ENCODE measurements around the gene GRHL3. TPM values are rescaled to one million over a fixed set of nuclear protein-coding genes. Genes with fewer than 3 reads are reported as not detected.

The GRHL3 gene
- total RNA-seq, 1 experiment from 2014 or later: 8.9 TPM

- no peak for DNase-seq (ENCODE audit: unreplicated experiment)
- intact Hi-C loops (cut with micrococcal nuclease): loop anchor here (2.0 to 5.0 kb wide), 2 partner anchors 25 to 38 kb away; no protein-coding TSS in a partner anchor
- Mint-ChIP-seq H3K4me1 (ENCODE audit: insufficient read depth, unreplicated experiment) (peaks cover 73% of the 10 kb centered on the region), H3K27me3 (ENCODE audit: insufficient read depth, unreplicated experiment) (no peaks in the 10 kb centered on the region), H3K36me3 (ENCODE audit: insufficient read depth, unreplicated experiment) (no peaks in the 10 kb centered on the region), H3K9me3 (ENCODE audit: unreplicated experiment) (no peaks in the 10 kb centered on the region), H3K27ac (ENCODE audit: low read depth, unreplicated experiment) (peak overlapping the region; percentile 90), H3K4me3 (ENCODE audit: unreplicated experiment) (peak overlapping the region; percentile 74)
- TF ChIP-seq, protein P1, sequence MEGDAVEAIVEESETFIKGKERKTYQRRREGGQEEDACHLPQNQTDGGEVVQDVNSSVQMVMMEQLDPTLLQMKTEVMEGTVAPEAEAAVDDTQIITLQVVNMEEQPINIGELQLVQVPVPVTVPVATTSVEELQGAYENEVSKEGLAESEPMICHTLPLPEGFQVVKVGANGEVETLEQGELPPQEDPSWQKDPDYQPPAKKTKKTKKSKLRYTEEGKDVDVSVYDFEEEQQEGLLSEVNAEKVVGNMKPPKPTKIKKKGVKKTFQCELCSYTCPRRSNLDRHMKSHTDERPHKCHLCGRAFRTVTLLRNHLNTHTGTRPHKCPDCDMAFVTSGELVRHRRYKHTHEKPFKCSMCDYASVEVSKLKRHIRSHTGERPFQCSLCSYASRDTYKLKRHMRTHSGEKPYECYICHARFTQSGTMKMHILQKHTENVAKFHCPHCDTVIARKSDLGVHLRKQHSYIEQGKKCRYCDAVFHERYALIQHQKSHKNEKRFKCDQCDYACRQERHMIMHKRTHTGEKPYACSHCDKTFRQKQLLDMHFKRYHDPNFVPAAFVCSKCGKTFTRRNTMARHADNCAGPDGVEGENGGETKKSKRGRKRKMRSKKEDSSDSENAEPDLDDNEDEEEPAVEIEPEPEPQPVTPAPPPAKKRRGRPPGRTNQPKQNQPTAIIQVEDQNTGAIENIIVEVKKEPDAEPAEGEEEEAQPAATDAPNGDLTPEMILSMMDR (IDR thresholded peaks at IDR 0.05; ENCODE audit: unreplicated experiment): no peak
- CTCF ChIA-PET: interaction anchor here (0.6 to 7.7 kb wide), 8 partner anchors 26 to 365 kb away, joined by 3 to 77 read pairs (median 4); no protein-coding TSS in a partner anchor
- POLR2A ChIA-PET: interaction anchor here (0.9 to 12.4 kb wide), 22 partner anchors 10 to 360 kb away, joined by 3 to 400 read pairs (median 10); partner anchors contain the start of genes NIPAL3 and PNRC2
- BruUV-seq (replicated peaks): TSS peak; percentile 52
These were observed 805 bp downstream of the GRHL3 start for GRCh38 chr1:24319962-24320361.

DNA sequence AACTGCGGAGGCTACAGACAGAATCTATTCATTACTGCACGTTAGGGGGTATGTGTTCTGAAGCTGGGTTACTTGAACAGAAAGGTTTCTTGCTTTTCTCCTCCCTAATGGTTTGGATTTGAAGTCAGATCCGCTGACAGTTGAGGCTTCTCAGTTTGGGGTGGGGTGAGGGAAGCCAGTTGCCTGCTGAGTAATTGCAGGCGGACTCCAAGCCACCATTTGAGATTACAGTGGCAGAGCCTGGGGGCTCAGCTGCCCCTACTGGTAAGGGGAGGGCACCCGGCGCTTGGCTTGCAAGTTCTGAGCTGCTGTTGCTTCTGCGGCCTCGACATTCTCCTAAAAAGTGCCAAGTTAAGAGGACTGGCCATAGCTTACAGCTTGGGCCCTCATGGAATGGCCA is 2.0 kb downstream of the GRHL3 start:
- peaks cover 66% of the 10 kb centered on the region for H3K4me1 Mint-ChIP-seq (ENCODE audit: insufficient read depth, unreplicated experiment)
- peak; percentile 49 for DNase-seq (ENCODE audit: unreplicated experiment)
- intact Hi-C loops (cut with micrococcal nuclease): loop anchor here (1.0 to 2.0 kb wide), 2 partner anchors 26 to 69 kb away; no protein-coding TSS in a partner anchor
- ChIA-PET POLR2A (interaction anchor here (0.7 to 12.4 kb wide), 26 partner anchors 10 to 201 kb away, joined by 3 to 400 read pairs (median 10); partner anchors contain the start of genes NIPAL3 and STPG1), CTCF (interaction anchor here (0.5 to 7.7 kb wide), 13 partner anchors 10 to 312 kb away, joined by 3 to 77 read pairs (median 4); no protein-coding TSS in a partner anchor)
- no peaks in the 10 kb centered on the region for H3K36me3 Mint-ChIP-seq (ENCODE audit: insufficient read depth, unreplicated experiment)
- H3K27me3 Mint-ChIP-seq (ENCODE audit: insufficient read depth, unreplicated experiment): no peaks in the 10 kb centered on the region
- peak overlapping the region; percentile 74 for H3K4me3 Mint-ChIP-seq (ENCODE audit: unreplicated experiment)
- no peaks in the 10 kb centered on the region for H3K9me3 Mint-ChIP-seq (ENCODE audit: unreplicated experiment)
- peak overlapping the region; percentile 87 for H3K27ac Mint-ChIP-seq (ENCODE audit: low read depth, unreplicated experiment)
- TF ChIP-seq, protein P1 (IDR thresholded peaks at IDR 0.05; ENCODE audit: unreplicated experiment): no peak
- no TSS peak for BruUV-seq (replicated peaks)

- peak; percentile 95 for DNase-seq (ENCODE audit: unreplicated experiment)
- TF ChIP-seq, protein P1 (IDR thresholded peaks at IDR 0.05; ENCODE audit: unreplicated experiment): no peak
- no peaks in the 10 kb centered on the region for H3K36me3 Mint-ChIP-seq (ENCODE audit: insufficient read depth, unreplicated experiment)
- ChIA-PET CTCF (interaction anchor here (0.5 to 7.7 kb wide), 14 partner anchors 9 to 311 kb away, joined by 3 to 77 read pairs (median 4); no protein-coding TSS in a partner anchor), POLR2A (interaction anchor here (0.6 to 12.4 kb wide), 34 partner anchors 9 to 318 kb away, joined by 3 to 400 read pairs (median 4); partner anchors contain the start of genes NIPAL3 and STPG1)
- no peaks in the 10 kb centered on the region for H3K9me3 Mint-ChIP-seq (ENCODE audit: unreplicated experiment)
- peak overlapping the region; percentile 87 for H3K27ac Mint-ChIP-seq (ENCODE audit: low read depth, unreplicated experiment)
- no TSS peak for BruUV-seq (replicated peaks)
- peaks cover 64% of the 10 kb centered on the region for H3K4me1 Mint-ChIP-seq (ENCODE audit: insufficient read depth, unreplicated experiment)
- intact Hi-C loops (cut with micrococcal nuclease): loop anchor here (1.0 to 2.0 kb wide), 4 partner anchors 27 to 120 kb away; no protein-coding TSS in a partner anchor
- H3K4me3 Mint-ChIP-seq (ENCODE audit: unreplicated experiment): peak overlapping the region; percentile 74
- no peaks in the 10 kb centered on the region for H3K27me3 Mint-ChIP-seq (ENCODE audit: insufficient read depth, unreplicated experiment)
These were observed 2.7 kb downstream of the GRHL3 start for GRCh38 chr1:24321697-24322469.
